Measurements from ENCODE around the gene ICA1L.

DNA sequence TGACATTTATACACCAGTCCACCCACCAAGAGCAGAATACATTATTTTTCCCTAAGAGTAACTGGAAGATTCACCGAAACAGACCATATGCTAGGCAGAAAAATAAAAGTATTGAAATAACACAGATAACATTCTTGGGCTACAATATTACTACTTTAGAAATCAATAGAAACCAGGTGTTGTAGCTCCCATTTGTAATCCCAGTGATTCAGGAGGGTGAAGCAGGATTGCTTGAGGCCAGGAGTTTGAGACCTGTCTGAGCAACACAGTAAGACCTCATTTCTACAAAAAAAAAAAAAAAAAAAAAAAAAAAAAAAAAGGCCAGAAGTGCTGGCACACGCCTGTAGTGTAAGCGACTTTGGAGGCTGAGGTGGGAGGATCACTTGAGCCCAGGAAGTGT, 9.6 kb downstream of the ICA1L start:
- TF ChIP-seq CTCF (IDR thresholded peaks at IDR 0.05; ENCODE audit: poor library complexity), result no peak
- no peak for TF ChIP-seq EZH2 (IDR thresholded peaks at IDR 0.05; ENCODE audit: borderline replicate concordance)
